Activated T-cell treated with anti-CD3 and anti-CD28 coated beads, Interleukin-2, amount 50 U/mL, for 72 hours (primary cell): Measurements from ENCODE around the gene EHMT2. TPM values are rescaled to one million over a fixed set of nuclear protein-coding genes. Genes with fewer than 3 reads are reported as not detected.
"Not testable (repeated sequence)": the region's sequence is repeated elsewhere in the genome, so short reads cannot be mapped to it uniquely, and the experiment has no call there.

ENCODE experiments used
- ATAC-seq, 2 donors: fragments of 150-1000 bp; cut with Tn5 transposase; replicated peaks in 1 of 2; 2 replicates each; pipeline ENCODE4 v1.10.0; 2021; ENCODE audit warnings: moderate library complexity in 2 of 2, mild to moderate bottlenecking in 1 of 2
- DNase-seq, 2 donors: peaks; one replicate each; pipeline ENCODE4 v3.0.0; 2021 to 2022; ENCODE audit warnings: mixed read lengths in 1 of 2
- H3K27ac Mint-ChIP-seq: one replicate; pipeline ENCODE4 v1.8.0; 2022; ENCODE audit warnings: mild to moderate bottlenecking, moderate library complexity, mixed read lengths
- H3K27me3 Mint-ChIP-seq: one replicate; pipeline ENCODE4 v1.8.0; 2022; ENCODE audit warnings: low read depth, mixed read lengths
- H3K36me3 Mint-ChIP-seq, 2 donors: one replicate each; pipeline ENCODE4 v1.8.0; 2022; ENCODE audit warnings: mixed read lengths in 2 of 2, mild to moderate bottlenecking in 1 of 2; ENCODE audit not compliant: insufficient read depth in 2 of 2
- H3K4me1 Mint-ChIP-seq: one replicate; pipeline ENCODE4 v1.8.0; 2022; ENCODE audit warnings: low read depth, mixed read lengths
- H3K4me3 Mint-ChIP-seq, 2 donors: one replicate each; pipeline ENCODE4 v1.8.0; 2022; ENCODE audit warnings: mild to moderate bottlenecking in 2 of 2, mixed read lengths in 2 of 2, moderate library complexity in 2 of 2
- H3K9me3 Mint-ChIP-seq, 2 donors: one replicate each; pipeline ENCODE4 v1.8.0; 2022; ENCODE audit warnings: mixed read lengths in 2 of 2
- total RNA-seq, 2 donors: library from RNA; stranded (reverse); gene quantifications; one replicate each; pipeline ENCODE4 v1.2.3, GENCODE V29; 2022

EHMT2 gene
- total RNA-seq, 2 donors from 2014 or later = 49.2 to 64.7 TPM

GRCh38 chr6:31927863-31928671 lies 30.6 kb upstream of the EHMT2 start:
- no peaks in the 10 kb centered on the region for H3K4me1 Mint-ChIP-seq
- no peak overlapping the region for H3K4me3 Mint-ChIP-seq
- H3K36me3 Mint-ChIP-seq = no peaks in the 10 kb centered on the region
- ATAC-seq (no peak), DNase-seq (no peak)
- H3K27me3 Mint-ChIP-seq = no peaks in the 10 kb centered on the region
- H3K9me3 Mint-ChIP-seq = no peaks in the 10 kb centered on the region
- H3K27ac Mint-ChIP-seq = no peak overlapping the region

DNA sequence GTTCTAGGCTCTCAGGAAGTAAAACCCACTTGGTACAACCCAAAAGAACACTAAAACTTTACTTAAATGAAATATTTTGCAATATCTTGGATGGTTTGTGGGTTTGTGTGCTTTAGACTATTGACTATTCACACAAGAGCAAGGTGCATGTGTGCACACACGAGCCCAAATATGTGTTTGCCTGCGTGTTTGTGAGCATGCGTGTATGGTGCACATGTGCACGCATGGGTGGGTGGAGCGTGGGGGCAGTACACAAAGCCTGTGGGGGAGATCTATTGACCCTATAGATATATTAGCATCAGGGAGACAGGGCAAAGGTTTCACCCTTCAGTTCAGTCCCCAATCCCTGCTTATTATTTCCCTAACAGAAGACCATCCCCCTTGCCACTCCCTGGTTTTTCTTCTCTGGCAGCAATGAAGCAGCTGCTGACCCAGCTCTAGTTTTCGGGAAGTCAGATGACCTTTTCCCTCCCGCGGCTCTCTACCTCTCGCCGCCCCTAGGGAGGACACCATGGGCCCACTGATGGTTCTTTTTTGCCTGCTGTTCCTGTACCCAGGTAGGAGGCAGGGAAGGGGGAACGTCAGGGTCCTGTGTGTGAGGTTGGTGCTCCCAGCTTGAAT lies 29.9 kb upstream of the EHMT2 start, which contains the start of gene C2:
Gene C2 (plus strand): TSS at position 476 of the 621 bp plus-strand sequence. CDS start 36 bp downstream, at position 512.
- Mint-ChIP-seq H3K4me3 (no peak within 1 kb of the TSS), H3K27me3 (no peaks in the 10 kb centered on the region), H3K9me3 (no peaks in the 10 kb centered on the region), H3K4me1 (no peaks in the 10 kb centered on the region), H3K27ac (no peak within 1 kb of the TSS), H3K36me3 (no peaks in the 10 kb centered on the region)
- DNase-seq = no peak
- ATAC-seq = no peak

- no peaks in the 10 kb centered on the region for H3K27me3 Mint-ChIP-seq
- H3K4me1 Mint-ChIP-seq = no peaks in the 10 kb centered on the region
- H3K9me3 Mint-ChIP-seq = no peaks in the 10 kb centered on the region
- DNase-seq (peak; percentile 50 to 52), ATAC-seq (peak; percentile 43 to 47)
- no peaks in the 10 kb centered on the region for H3K36me3 Mint-ChIP-seq
- no peak overlapping the region for H3K27ac Mint-ChIP-seq
- H3K4me3 Mint-ChIP-seq = no peak overlapping the region
Observed at GRCh38 chr6:31922942-31923341, 25.4 kb upstream of the EHMT2 start.

DNA sequence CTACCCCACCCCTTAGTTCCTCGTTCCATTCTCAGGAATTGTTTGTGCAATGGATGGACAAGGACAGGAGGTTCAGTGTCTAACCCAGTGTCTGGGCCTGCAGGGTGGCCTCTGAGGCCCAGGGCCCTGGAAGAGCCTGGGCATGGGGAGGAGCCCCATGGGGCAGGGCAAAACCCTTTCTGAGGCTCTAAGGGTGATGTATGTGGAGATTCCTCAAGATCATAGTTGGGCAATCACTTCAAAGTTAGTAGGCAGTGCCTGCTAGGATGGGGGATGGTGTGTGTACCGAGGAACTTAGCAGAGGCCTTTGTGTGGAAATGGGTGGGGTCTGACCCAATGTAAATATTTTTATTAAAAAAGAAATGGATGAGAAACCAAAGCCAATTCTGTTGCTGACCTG lies 23.3 kb upstream of the EHMT2 start:
- no peak overlapping the region for H3K27ac Mint-ChIP-seq
- DNase-seq (no peak), ATAC-seq (no peak)
- H3K4me3 Mint-ChIP-seq = no peak overlapping the region
- no peaks in the 10 kb centered on the region for H3K36me3 Mint-ChIP-seq
- H3K4me1 Mint-ChIP-seq = no peaks in the 10 kb centered on the region
- H3K9me3 Mint-ChIP-seq = no peaks in the 10 kb centered on the region
- H3K27me3 Mint-ChIP-seq = peaks cover 1% of the 10 kb centered on the region

- DNase-seq (no peak), ATAC-seq (no peak)
- no peak overlapping the region for H3K27ac Mint-ChIP-seq
- H3K27me3 Mint-ChIP-seq = peaks cover 9% of the 10 kb centered on the region
- no peaks in the 10 kb centered on the region for H3K4me1 Mint-ChIP-seq
- no peaks in the 10 kb centered on the region for H3K36me3 Mint-ChIP-seq
- H3K4me3 Mint-ChIP-seq = no peak overlapping the region
- H3K9me3 Mint-ChIP-seq = no peaks in the 10 kb centered on the region
Observed at GRCh38 chr6:31919624-31920303, 22.3 kb upstream of the EHMT2 start.

- Mint-ChIP-seq H3K27ac (no peak overlapping the region), H3K36me3 (no peaks in the 10 kb centered on the region), H3K27me3 (peaks cover 9% of the 10 kb centered on the region), H3K4me3 (no peak overlapping the region), H3K4me1 (no peaks in the 10 kb centered on the region), H3K9me3 (no peaks in the 10 kb centered on the region)
- DNase-seq (no peak), ATAC-seq (no peak)
Observed at GRCh38 chr6:31918069-31918720, 20.7 kb upstream of the EHMT2 start.

DNA sequence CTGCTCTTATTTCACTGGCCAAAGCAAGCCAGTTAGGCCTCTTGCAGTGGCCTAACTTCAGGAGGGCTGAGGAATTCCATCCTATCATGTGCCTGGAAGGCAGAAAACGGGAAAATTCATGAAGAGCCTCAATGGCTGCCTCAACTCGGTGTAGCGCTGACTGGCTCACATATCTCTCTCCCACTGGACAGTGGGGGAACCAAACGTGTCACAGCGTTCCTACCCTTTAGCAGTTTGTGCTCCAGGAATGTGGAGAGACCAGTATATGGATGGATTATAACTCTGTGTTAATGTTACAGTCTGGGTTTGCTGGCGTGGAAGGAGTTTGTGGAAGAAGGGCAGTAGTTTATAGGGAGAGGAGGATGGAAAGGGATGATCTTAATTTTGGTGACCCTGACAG lies 18.3 kb upstream of the EHMT2 start:
- H3K27ac Mint-ChIP-seq = no peak overlapping the region
- H3K9me3 Mint-ChIP-seq = no peaks in the 10 kb centered on the region
- H3K4me1 Mint-ChIP-seq = peaks cover 17% of the 10 kb centered on the region
- no peak overlapping the region for H3K4me3 Mint-ChIP-seq
- ATAC-seq (no peak), DNase-seq (no peak)
- no peaks in the 10 kb centered on the region for H3K36me3 Mint-ChIP-seq
- peaks cover 9% of the 10 kb centered on the region for H3K27me3 Mint-ChIP-seq

- Mint-ChIP-seq H3K27ac (no peak overlapping the region), H3K9me3 (no peaks in the 10 kb centered on the region), H3K4me1 (peaks cover 19% of the 10 kb centered on the region), H3K36me3 (no peaks in the 10 kb centered on the region), H3K27me3 (peaks cover 9% of the 10 kb centered on the region), H3K4me3 (no peak overlapping the region)
- ATAC-seq (no peak), DNase-seq (no peak)
Observed at GRCh38 chr6:31915351-31915750, 17.9 kb upstream of the EHMT2 start.

DNA sequence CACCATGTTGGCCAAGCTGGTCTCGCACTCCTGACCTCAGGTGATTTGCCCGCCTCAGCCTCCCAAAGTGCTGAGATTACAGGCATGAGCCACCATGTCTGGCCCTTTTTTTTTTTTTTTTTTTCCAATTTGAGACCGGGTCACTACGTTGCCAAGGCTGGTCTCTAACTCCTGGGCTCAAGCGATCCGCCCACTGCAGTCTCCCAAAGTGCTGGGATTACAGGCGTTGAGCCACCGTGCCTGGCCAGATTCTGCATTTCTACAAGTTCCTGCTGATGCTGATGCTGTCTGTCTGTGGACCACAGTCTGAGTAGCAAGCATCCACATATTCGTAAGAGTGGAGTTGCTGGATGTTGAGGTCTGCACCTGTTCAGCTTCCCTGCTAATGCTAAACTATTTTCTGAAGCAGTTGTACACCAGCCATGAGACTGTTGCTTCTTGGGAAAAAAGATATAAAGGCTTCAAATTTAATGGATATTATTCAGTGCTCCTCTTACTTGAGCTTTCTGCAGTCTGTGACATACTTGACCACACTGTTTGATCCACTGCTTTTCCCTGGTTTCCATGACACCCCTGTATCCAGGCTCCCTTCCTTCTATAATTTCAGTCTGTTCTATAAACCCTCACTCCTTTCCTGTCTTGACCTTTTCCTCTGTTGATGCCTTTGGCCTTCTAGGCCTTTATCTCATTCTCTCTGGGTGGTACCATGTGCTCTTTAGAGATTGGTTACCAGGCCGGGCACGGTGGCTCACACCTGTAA lies 14.5 kb upstream of the EHMT2 start:
- Mint-ChIP-seq H3K36me3 (no peaks in the 10 kb centered on the region), H3K4me1 (peaks cover 31% of the 10 kb centered on the region), H3K9me3 (no peaks in the 10 kb centered on the region), H3K27ac (no peak overlapping the region), H3K27me3 (peaks cover 9% of the 10 kb centered on the region), H3K4me3 (peak overlapping the region in 1 of 2 donors; percentile 22)
- no peak for DNase-seq
- no peak for ATAC-seq

GRCh38 chr6:31909298-31909697 lies 11.8 kb upstream of the EHMT2 start:
- not testable (repeated sequence) for H3K4me3 Mint-ChIP-seq, H3K27me3 Mint-ChIP-seq, DNase-seq, H3K27ac Mint-ChIP-seq, H3K9me3 Mint-ChIP-seq, ATAC-seq, H3K36me3 Mint-ChIP-seq
- peaks cover 31% of the 10 kb centered on the region for H3K4me1 Mint-ChIP-seq

GRCh38 chr6:31908791-31909190 lies 11.3 kb upstream of the EHMT2 start:
- Mint-ChIP-seq H3K9me3 (no peaks in the 10 kb centered on the region), H3K36me3 (no peaks in the 10 kb centered on the region), H3K27ac (peak overlapping the region; percentile 73), H3K4me1 (peaks cover 31% of the 10 kb centered on the region), H3K4me3 (peak overlapping the region in 1 of 2 donors; percentile 62), H3K27me3 (peaks cover 9% of the 10 kb centered on the region)
- ATAC-seq = peak; percentile 83 to 87
- DNase-seq = no peak

- not testable (repeated sequence) for ATAC-seq, DNase-seq, H3K36me3 Mint-ChIP-seq, H3K27me3 Mint-ChIP-seq, H3K9me3 Mint-ChIP-seq
- peak overlapping the region; percentile 73 for H3K27ac Mint-ChIP-seq
- H3K4me1 Mint-ChIP-seq = peaks cover 31% of the 10 kb centered on the region
- H3K4me3 Mint-ChIP-seq = peak overlapping the region in 1 of 2 donors; percentile 55
Observed at GRCh38 chr6:31908255-31908654, 10.8 kb upstream of the EHMT2 start.
